Inflammatory macrophage treated with lipopolysaccharide for 4 hours (primary cell): ENCODE results near the gene CLDN14.
"Not testable (repeated sequence)": the region's sequence is repeated elsewhere in the genome, so short reads cannot be mapped to it uniquely, and the experiment has no call there.

ENCODE experiments used
- DNase-seq: peaks from one replicate; pipeline ENCODE4 v3.0.0-alpha.2; 2020

The CLDN14 gene

DNA sequence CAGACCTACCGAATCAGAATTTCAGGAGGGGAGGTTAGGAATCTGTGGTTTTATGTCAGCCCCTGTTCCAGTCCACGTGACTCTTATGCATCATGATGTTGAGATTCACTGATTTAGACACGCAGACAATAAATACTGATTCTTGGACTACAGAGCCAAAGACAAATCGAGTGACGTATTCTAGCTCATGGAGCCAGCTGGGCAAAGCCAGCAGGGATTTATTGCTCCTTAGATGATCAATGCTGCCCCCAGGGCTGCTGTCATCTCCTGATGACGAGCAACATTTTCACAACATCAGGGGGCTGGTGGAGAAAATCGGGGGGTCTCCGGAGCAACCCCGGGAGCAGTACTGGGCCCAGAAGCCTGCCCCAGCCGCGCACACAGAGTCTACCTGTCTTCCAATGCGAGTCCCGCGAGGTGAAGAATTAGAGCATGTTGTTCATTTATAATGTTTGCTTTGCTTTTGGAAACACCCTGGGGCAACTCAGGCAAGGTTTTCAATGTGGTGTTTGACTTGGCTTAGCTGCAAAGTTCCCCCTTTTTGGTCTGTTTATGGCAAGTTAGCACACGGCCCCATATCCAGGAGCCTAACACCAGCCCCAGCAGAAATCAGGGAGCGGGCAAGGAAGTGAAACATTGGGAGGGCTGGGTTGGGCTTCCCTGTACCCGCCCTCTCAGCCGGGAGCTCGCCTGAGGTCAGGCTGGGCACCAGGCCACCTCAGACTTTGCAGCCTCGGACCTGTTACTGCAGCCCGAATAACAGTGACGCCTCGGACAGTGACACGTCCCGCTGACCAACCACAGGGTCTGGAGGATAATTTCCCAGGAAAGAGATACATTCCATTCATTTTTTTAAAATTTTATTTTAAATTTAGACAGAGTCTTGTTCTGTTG lies 19.9 kb upstream of the CLDN14 start:
- DNase-seq = no peak

DNA sequence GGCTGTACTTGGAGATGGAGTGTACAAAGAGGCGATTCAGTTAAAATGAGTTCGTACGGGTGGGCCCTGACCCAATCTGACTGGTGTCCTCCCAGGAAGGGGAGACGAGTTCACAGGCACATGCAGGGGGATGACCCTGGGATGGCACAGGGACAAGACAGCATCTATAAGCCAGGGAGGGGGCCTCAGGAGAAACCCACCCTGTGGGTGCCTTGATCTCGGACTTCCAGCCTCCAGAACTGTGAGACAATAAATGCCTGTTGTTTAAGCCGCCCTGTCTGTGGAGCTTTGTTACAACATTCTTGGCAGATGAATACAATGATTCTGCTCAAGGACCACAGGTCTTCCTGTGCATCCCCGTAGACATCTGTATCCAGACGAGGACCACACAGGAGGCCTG lies 14.6 kb upstream of the CLDN14 start:
- no peak for DNase-seq

DNA sequence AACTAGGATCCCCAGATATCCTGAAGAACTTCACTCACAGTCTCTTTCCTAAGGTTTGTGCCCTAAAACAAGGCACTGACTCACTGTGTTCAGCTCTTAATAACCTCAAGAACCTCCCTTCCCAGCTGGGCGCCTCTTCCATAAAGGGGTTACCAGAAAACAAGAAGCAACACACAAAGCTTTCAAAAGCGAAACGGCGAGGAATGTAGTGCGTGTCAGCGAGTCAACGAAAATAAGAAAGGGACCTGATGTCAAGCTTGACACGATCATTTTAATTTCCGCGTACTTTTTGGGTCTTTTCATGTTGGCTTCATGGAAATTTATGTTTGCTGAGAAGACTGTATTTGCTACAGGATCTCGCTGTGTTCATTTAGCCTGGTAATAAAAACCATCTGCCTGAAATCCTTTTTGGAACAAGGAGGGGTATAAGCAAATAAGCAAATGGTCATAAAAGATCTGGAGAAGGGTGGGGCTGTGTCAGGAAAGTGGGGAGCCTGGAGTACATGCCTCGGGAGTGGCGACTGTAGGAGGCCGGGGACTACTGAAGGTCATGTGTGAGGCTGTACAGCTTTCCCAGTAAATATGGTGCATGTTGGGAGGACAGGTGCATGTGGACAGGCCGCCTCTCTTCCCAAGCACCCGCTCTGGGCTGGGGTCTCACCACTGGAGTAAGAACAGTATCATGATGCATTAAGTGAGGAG lies 11.4 kb upstream of the CLDN14 start:
- DNase-seq = no peak

DNA sequence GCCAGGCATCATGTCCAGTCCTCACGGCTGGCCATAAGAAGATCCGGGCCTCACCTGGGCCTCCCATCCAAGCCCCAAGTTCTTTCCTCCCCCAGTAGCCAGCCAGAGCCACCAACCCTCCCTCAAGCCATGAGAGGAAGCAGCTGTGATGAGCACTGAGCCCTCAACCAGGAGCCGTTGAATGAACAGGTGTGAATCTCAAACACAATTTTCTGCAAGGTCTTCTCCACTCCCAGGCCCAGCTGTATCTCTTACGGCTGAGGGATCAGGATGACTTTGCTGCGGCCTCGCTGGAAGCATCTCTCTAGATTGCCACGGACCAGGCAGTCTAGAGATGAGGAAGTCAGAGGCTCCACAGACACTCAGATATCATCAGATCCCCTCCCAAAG lies 9.8 kb upstream of the CLDN14 start:
- no peak for DNase-seq

DNA sequence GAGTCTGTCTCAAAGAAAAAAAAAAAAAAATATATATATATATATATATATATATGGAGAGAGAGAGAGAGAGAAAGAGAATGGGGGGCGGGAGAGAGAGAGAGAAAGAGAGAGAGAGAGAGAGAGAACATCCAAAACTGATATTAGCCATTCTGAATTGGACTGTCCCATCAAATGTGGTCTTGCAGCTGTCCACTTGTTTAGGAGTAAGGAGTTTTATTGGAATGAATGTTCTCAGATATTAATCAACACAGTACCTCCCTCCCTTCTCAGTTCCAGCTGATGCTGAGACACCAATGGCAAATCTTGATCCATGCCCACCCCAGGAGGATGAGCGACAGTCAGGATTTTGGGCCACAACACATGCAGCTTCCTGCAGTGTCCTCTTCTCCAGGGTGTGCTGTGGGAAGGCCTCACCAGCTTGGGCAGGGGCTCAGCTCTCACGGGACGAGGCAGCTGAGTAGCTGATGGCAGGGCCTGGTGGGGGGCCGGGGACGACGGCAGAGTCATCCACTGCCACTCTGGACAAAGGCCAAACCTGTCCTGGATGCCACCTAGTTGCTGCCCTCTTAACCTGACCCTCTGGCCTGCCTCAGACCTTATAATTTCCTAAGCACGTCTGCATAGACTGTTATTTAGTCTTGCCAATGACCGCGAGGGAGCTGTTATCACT lies 9.3 kb upstream of the CLDN14 start:
- no peak for DNase-seq

DNA sequence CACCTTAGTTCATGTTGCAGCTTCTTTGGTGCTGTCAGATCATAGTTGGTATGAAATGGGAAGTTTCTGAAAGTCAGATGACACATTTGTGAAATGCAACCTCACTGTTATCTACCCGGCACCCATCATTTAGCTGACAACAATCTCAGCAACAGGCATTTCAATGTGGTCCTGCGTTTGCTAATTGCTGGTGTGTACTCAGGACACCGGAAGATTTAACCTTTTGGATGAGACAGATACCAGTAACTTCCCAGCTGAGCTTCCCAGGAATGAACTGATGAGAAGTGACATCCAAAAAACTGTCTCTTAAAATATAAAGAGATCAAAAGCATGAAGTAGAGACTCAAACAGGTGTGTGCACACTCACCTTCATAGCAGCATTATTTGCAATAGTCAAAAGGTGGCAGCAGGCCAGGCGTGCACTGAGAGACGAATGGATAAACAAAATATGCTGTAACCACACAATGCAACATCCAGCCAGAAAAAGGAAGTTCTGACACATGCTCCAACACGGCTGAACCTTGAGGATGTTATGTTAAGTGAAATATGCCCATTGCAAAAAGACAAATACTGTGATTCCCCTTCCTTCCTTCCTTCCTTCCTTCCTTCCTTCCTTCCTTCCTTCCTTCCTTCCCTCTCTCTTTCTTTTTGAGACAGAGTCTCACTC lies 7.9 kb upstream of the CLDN14 start:
- peak; percentile 65 for DNase-seq

DNA sequence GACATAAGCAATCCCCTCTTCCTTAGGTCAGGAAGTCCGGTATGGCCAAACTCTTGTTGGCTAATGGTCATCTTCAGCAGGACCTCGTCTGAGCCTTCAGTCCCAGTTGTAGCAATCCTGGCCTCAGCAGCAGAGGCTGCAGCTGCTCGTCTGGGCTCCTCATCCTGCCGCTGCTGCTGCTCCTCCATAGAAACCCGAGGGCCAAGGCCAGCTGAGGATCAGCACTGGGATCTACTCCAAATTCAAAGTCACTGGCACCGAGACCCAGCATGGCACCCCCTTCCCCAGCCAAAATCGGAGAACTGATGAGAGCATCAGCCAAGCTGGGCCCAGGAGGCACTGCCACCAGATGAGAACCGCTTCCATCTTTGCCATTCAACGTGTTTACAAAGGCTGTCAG lies 6.3 kb upstream of the CLDN14 start:
- no peak for DNase-seq

DNA sequence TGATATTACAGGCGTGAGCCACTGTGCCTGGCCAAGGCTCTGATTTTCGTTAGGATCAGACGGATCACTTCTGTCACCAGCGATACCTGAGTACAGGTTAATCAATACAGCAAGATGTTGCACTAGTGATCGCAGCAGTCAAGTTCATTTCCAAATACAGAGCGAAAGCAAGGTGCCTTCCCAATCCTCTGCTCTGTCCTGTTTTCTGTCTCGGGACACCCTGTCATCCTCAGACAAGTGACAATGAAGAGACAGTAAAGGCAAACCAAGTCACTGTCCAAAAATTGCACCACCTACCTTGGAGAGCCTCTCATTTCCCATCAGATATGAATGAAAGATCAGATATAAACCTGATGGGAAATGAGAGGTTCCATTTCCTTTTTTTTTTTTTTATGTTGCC lies 5.6 kb upstream of the CLDN14 start:
- DNase-seq = no peak

DNA sequence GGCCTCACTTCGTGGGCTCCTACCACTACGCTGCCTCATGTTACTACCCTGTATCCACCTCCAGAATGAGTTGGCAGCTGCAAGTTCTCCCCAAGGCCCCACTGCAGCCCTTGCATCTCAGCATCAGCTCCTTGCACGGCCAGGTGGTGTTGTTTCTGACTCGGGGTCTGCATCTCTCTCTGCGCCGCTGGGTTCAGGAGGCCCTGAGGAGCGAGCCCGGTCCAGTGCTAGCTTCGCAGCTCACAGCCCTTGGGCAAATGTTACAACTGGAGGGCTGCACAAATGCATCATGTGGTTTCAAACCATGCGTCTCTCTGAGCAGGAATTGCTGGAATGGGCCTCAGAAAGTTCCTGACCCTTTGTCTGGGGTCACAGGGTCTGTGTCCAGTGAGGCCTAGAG lies 3.2 kb upstream of the CLDN14 start:
- DNase-seq = no peak

DNA sequence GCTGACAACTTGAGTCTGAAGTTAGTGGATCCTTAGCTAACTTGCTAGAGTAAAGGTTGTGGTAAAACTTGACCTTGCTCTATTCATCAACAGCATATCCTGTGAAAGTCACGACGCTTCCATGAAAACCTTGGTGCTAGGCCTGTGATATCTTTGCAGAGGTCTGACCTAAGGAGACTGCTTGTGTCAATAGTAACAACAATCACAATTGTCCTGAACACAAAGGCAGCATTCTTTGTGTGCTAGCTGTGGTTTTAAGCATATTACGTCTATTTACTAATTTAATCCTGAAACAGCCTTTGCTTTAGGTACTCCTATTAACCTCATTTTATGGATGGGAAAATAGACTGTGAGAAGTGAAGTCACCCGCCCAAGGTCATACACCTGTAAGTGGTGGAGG lies 2.8 kb upstream of the CLDN14 start:
- DNase-seq = no peak

DNA sequence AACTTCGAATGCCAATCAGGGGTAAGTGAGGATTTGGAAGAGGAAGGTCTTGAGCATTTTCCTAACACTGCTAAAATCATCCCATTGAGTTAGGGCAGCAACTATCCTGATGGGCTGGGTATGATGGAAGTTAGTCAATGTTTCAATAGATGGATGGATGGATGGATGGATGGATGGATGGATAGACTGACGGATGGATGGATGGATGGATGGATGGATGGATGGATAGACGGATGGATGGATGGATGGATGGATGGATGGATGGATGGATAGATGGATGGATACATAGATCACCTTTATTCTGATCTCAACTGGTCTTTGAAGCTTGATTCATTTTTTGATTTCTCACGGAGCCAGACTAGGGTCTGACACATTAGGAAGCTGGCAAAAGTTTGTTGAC lies 2.3 kb upstream of the CLDN14 start:
- DNase-seq = no peak

DNA sequence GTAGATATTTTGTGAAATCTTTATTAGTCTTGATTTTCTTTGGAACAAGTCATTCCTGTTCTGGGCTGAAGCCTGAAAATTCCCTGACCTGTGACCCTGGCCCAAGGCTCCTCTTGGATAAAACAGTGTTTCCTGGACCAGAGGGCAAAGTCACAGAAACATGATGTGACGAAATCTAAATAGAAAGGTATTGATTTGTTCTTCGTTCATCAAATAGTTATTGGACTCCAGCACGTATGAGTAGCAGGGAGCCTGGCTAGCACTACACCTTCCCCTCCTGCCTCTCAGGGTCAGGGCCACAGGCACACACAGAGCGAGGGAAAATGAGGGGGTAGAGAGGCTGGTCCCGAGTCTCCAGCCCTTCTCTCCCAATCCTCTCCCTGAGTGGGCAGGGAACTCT lies 1.7 kb upstream of the CLDN14 start:
- no peak for DNase-seq

DNA sequence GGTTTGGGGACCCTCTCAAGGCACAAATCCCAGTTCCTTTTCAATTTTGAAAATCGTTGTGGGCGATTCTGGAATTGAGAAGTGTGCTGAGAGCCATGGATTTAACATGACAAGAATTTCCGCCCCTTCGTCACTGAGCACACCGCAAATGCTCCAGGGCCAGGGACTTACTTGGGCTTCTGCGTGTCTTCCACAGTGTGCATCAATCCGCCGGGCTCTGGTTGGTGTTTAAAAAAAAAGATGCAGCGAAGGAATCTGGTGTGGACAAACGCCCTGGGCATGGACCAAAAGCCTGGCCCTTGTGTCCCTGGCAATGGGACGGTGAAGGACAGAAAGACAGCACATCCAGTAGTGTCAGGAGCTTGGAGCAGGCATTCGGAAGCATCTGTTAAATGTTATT lies 696 bp upstream of the CLDN14 start:
- DNase-seq = no peak

DNA sequence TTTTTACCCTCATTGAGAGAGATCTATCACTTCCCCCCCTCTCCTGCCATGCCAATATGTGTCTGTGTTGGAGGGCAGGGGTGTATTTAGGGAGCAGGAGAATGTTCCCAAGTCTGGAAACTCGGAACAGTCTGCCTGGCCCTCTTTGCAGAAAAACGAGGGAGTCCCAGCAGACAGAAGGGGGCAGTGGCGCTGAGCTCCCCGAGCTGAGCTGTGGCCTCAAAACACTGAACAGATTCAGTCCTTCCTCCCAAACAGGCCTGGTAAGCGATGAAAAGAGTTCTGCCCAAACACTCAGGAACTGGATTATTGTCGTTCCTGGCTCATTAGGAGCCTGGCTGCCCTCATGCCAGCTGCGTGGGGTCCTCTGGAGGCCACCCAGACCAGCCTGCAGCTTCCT lies 981 bp downstream of the CLDN14 start:
- DNase-seq = no peak

DNA sequence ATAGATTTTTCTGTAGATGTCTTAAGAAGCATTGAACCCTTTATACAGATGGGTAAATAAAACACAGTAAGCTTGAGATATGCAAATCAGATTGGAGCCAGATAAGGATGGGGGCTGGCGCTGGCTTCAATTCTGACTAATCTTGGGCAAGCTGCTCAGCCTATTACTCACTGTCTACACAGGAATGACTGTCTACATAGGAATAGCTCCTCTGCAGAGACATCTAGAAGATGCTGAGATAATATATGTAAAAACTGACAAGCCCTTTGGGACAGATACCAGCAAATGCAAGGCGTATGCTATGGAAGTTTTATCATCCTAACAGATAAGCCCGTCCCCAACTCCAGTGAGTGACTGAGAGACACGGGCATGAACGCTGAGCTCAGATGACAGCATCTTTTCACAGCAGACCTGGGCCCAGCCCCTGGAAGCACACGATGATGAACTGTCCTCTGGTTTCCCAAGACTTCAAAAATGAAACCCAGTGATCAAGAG lies 1.7 kb downstream of the CLDN14 start:
- no peak for DNase-seq

DNA sequence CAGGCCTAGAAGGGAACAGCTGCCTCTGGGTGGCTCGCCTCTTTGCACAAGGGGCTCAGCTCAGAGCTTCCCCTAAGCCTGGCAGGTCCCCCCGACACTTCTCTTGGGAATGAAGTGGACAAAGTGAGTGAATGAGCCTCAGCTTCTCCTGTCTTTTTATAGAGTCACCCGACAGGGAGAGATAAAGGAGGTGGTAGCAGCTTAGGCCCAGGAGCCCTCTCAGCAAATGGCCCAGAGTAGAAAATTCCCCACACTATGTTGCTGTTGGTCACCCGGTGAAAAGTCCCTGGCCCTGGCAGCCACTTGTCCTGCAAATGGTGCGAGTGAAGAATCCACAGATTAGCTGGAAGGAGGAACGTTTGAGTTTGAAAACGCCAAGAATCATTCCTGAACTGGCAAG lies 2.4 kb downstream of the CLDN14 start:
- DNase-seq = no peak

DNA sequence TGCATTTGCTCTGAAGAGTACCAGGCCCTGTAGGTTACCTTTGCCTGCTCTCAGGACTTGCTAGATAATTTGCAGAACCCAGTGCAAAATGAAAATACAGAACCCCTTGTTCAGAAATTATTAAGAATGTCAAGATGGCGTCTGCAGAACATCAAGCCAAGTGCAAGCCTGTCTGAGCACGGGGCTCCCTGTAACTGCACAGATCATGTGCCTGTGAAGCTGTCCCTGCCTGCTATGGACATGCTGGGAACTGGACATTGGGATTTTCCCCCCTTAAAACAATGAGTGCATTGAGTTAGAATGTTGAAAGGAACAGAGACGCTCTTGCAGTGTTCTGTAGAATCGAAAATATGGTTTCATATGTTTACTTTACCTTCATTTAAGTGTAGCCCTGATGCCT lies 2.9 kb downstream of the CLDN14 start:
- DNase-seq = no peak

DNA sequence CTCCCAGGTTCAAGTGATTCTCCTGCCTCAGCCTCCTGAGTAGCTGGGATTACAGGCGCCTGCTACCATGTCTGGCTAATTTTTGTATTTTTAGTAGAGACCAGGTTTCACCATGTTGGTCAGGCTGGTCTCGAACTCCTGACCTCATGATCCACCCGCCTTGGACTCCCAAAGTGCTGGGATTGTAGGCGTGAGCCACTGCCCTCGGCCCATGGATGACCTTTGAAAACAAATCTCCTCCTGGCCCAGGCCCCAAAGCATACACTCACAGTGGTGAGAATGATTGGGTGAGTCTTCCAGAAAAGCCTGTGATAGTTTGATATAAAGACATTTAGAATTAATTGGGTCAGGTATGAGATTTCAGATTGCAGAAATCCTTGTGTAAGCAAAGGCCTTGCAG lies 3.4 kb downstream of the CLDN14 start:
- not testable (repeated sequence) for DNase-seq

DNA sequence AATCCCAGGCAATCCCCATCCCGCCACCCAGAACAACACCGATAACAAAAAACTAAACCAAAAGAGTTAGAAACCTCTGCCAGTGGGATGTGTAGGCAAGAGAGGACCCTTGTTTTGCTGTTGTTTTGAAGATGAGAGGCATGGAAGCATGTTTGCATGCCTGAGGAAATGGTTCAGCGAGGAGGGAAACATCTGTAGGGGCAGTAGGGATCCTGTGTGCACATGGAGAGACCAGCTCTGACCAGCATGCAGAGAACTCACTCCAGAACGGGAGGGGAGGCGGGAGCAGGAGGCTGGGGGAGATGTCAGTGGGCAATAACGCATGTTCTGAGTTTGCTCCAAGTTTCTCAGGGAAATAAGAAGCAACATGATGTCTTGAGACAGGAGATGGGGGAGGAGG lies 5.3 kb downstream of the CLDN14 start:
- DNase-seq = no peak

DNA sequence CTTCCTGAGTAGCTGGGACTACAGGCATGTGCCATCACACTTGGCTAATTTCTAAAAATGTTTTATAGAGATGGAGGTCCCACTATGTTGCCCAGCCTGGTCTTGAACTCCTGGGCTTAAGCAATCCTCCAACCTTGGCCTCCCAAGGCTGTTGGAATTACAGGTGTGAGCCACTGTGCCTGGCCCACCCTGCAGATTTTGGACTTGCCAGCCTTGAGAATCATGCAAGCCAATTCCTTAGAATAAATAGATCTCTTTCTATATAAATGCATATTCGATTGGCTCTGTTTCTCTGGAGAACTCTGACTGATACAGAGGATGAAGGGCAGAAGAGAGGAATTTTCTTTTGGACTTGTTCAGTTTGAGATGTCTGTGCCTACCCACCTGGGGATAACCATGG lies 6.7 kb downstream of the CLDN14 start:
- DNase-seq = no peak

DNA sequence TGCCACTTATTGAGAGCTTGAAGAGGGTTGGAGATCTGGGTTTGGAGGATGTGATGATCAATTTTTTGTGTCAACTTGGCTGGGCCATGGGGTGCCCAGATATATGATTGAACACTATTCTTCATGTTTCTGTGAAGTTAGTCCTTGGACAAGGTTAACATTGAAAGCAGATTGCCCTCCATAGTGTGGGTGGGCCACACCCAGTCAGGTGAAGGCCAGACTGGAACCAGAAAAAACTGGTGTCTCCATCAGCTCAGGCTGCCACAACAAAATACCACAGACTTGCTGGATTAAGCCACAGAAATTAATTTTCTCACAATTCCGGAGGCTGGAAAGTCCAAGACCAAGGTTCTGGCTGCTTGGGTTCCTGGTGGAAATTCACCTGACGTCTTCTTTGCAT lies 7.5 kb downstream of the CLDN14 start:
- DNase-seq = no peak

DNA sequence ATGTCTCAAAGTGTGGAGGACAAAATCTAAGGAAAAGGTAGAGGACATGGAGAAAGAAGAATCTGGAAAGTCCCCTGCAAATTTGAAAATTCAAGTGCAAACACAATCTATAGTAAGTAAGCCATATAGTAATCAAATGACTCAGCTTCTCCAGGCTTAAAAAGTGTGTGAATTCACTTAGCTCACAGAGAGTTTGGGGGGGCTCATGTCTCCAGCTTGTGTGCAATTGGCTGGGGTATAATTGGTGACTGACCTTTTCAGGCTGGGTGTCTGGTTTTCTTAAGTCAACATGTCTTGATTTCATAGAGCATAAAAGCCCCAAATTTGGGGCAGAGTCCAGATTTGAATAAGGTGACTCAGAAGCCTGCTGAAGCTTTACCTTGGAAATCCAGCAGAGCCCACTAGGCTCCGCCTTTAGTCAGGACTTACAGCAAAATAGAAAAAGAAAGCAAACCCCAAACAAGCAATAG lies 8.6 kb downstream of the CLDN14 start:
- no peak for DNase-seq

DNA sequence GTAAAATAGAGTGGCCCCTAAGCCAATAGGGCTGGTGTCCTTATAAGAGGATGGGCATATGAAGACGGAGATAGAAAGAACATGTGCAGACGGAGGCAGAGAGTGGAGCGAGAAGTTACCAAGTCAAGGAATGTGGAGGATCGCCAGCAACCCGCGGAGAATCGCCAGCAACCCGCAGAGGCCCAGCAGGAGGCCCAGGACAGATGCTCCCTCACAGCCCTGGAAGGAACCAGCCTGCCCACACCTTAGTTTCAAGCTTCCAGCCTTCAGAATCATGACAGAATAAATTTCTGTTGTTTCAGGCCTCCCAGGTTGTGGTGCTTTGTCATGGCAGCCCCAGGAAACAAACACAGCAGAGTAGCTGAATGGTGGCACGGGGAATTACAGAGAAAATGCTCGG lies 9.6 kb downstream of the CLDN14 start:
- DNase-seq = no peak
